Spleen (tissue), 11 donors: ENCODE data around the gene AFAP1L2. TPM values are rescaled to one million over a fixed set of nuclear protein-coding genes. Genes with fewer than 3 reads are reported as not detected.

ENCODE experiments used
- DNase-seq: peaks from one replicate; pipeline ENCODE4 v3.0.0-alpha.2; 2020
- H3K27ac ChIP-seq, 8 donors: fragments of 200-600 bp; sonication (generic) in 7 of 8; 1 replicate in 4 of 8; 2 replicates in 4 of 8; pipeline versions ENCODE4 v1.5.0 to v1.8.0; 2016 to 2021; ENCODE audit warnings: inconsistent platforms in 4 of 8, mild to moderate bottlenecking in 4 of 8, moderate library complexity in 1 of 8
- H3K27me3 ChIP-seq, 7 donors: fragments of 200-600 bp; sonication (generic) in 6 of 7; replicated peaks in 1 of 7; 1 replicate in 4 of 7; 2 replicates in 3 of 7; pipeline versions ENCODE4 v1.5.0 to v1.8.0; 2016 to 2021; ENCODE audit warnings: inconsistent platforms in 3 of 7, mild to moderate bottlenecking in 1 of 7
- H3K36me3 ChIP-seq, 6 donors: fragments of 200-600 bp; sonication (generic) in 5 of 6; 1 replicate in 4 of 6; 2 replicates in 2 of 6; pipeline versions ENCODE4 v1.5.0 to v1.8.0; 2016 to 2021; ENCODE audit warnings: inconsistent platforms in 2 of 6
- H3K4me1 ChIP-seq, 6 donors: fragments of 200-600 bp; sonication (generic) in 5 of 6; 1 replicate in 3 of 6; 2 replicates in 3 of 6; pipeline versions ENCODE4 v1.5.0 to v1.8.0; 2016 to 2021; ENCODE audit warnings: inconsistent platforms in 3 of 6
- H3K4me3 ChIP-seq, 8 donors: fragments of 200-600 bp; sonication (generic) in 7 of 8; 1 replicate in 4 of 8; 2 replicates in 4 of 8; pipeline versions ENCODE4 v1.5.0 to v1.8.0; 2016 to 2021; ENCODE audit warnings: inconsistent platforms in 4 of 8, mild to moderate bottlenecking in 4 of 8, moderate library complexity in 2 of 8
- H3K9me3 ChIP-seq, 8 donors: fragments of 200-600 bp; sonication (generic) in 7 of 8; 1 replicate in 4 of 8; 2 replicates in 4 of 8; pipeline versions ENCODE4 v1.5.0 to v1.8.0; 2016 to 2021; ENCODE audit warnings: inconsistent platforms in 4 of 8
- CTCF ChIP-seq, 11 experiments: fragments of 200-600 bp in 7 of 11; fragments of 450-650 bp in 4 of 11; sonication (generic) in 4 of 11; IDR thresholded peaks in 8 of 11; conservative IDR thresholded peaks in 3 of 11; 1 replicate in 7 of 11; 2 replicates in 4 of 11; pipeline versions ENCODE4 v1.4.0 to v1.8.0; 2016 to 2021; ENCODE audit warnings: antibody characterized with exemption in 11 of 11, inconsistent platforms in 4 of 11, mild to moderate bottlenecking in 1 of 11
- POLR2A ChIP-seq, 3 donors: fragments of 450-650 bp; IDR thresholded peaks; one replicate each; pipeline ENCODE4 v1.5.1; 2017; ENCODE audit warnings: antibody characterized with exemption in 3 of 3, mild to moderate bottlenecking in 1 of 3
- POLR2AphosphoS5 ChIP-seq, 3 donors: sonication (generic); formaldehyde crosslinking; IDR thresholded peaks; one replicate each; pipeline ENCODE4 v1.5.1; 2017; ENCODE audit warnings: antibody characterized with exemption in 3 of 3
- WGBS, 5 donors: extraction: QIAGEN DNeasy Blood & Tissue Kit in 3 of 5; methylation state at CpG; one replicate each; pipeline versions ENCODE4 v1.1.5 to v1.1.7; 2013 to 2018; 5-methylcytosine and 5-hydroxymethylcytosine counted together
- intact Hi-C: fragments of 100-400 bp; cut with DNase I; formaldehyde crosslinking; loops from one replicate; pipeline ENCODE4 v1.15.0; 2023; ENCODE audit warnings: low total_unique reads
- polyA plus RNA-seq, 3 donors: library from polyadenylated mRNA; stranded (reverse); fragments of 200-250 nt; gene quantifications; one replicate each; pipeline ENCODE4 v1.2.1, GENCODE V29; 2013
- total RNA-seq, 7 donors: library from RNA; depleted of rRNA in 3 of 7; stranded (reverse); fragments of >200 nt in 3 of 7; fragmentation: NEBNext Ultra II Directional in 4 of 7; extraction: Animal tissue kit (Norgen Biotek cat#: 25700) in 4 of 7; gene quantifications; one replicate each; pipeline versions ENCODE4 v1.1.0 to v1.2.1, GENCODE V29; 2016 to 2021
- donor health status: healthy with polysubstance abuse.
- donor health status: DM: no; HTN: no; CAD: no; lungs with moderate emphysema.
- donor health status: DM: no; HTN: no; CAD: no.
- donor health status: Bipolar disorder and iron deficiency.
- donor health status: healthy.
- donor health status: DM: no; HTN: no; CAD: no.
- donor health status: DM: yes; HTN: yes; CAD: no.

Gene AFAP1L2
- total and polyA plus RNA-seq, 10 donors: 18.3 to 273 (median 180) TPM

- WGBS, 5 donors: 73 to 84% (median 81%) methylated on average over 8 to 9 of the region's 9 CpGs
- intact Hi-C loops: loop anchor here (10.0 kb wide), 1 partner anchor 146 kb away; no protein-coding TSS in a partner anchor
- Histone ChIP-seq H3K4me1 (peaks cover 3 to 34% (median 11%) of the 10 kb centered on the region in 6 donors), H3K27me3 (no peaks in the 10 kb centered on the region), H3K27ac (peak overlapping the region in 4 of 8 donors; percentile 15 to 41 (median 32)), H3K36me3 (peaks cover 0 to 74% (median 16%) of the 10 kb centered on the region in 6 donors), H3K4me3 (no peak overlapping the region), H3K9me3 (no peaks in the 10 kb centered on the region)
- TF ChIP-seq POLR2A (IDR thresholded peaks at IDR 0.05): no peak
- TF ChIP-seq CTCF (IDR thresholded peaks at IDR 0.05 in 8 of 11, conservative IDR thresholded peaks at IDR 0.05 in 3 of 11): no peak
- DNase-seq: peak; percentile 41
Observed at GRCh38 chr10:114308531-114309363, 95.6 kb downstream of the AFAP1L2 start.

GRCh38 chr10:114307731-114308130, 96.6 kb downstream of the AFAP1L2 start:
- 65 to 76% (median 75%) methylated on average over 10 of the region's 10 CpGs for WGBS, 5 donors
- Histone ChIP-seq H3K36me3 (peaks cover 0 to 68% (median 13%) of the 10 kb centered on the region in 6 donors), H3K27ac (peak overlapping the region in 4 of 8 donors; percentile 17 to 50 (median 40)), H3K4me3 (no peak overlapping the region), H3K27me3 (no peaks in the 10 kb centered on the region), H3K9me3 (no peaks in the 10 kb centered on the region), H3K4me1 (peaks cover 5 to 38% (median 15%) of the 10 kb centered on the region in 6 donors)
- TF ChIP-seq POLR2AphosphoS5 (IDR thresholded peaks at IDR 0.05) (no peak), CTCF (IDR thresholded peaks at IDR 0.05 in 8 of 11, conservative IDR thresholded peaks at IDR 0.05 in 3 of 11) (no peak), POLR2A (IDR thresholded peaks at IDR 0.05) (no peak)
- peak; percentile 37 for DNase-seq
- intact Hi-C loops: loop anchor here (10.0 kb wide), 1 partner anchor 147 kb away; no protein-coding TSS in a partner anchor

GRCh38 chr10:114306116-114306973, 98.0 kb downstream of the AFAP1L2 start:
- intact Hi-C loops: loop anchor here (10.0 kb wide), 1 partner anchor 148 kb away; no protein-coding TSS in a partner anchor
- no peak for TF ChIP-seq POLR2A (IDR thresholded peaks at IDR 0.05)
- TF ChIP-seq CTCF (IDR thresholded peaks at IDR 0.05 in 8 of 11, conservative IDR thresholded peaks at IDR 0.05 in 3 of 11): no peak
- no peak for TF ChIP-seq POLR2AphosphoS5 (IDR thresholded peaks at IDR 0.05)
- WGBS, 5 donors: 84 to 95% (median 91%) methylated on average over 9 to 18 of the region's 19 CpGs
- Histone ChIP-seq H3K9me3 (no peaks in the 10 kb centered on the region), H3K27me3 (no peaks in the 10 kb centered on the region), H3K4me1 (peaks cover 5 to 46% (median 15%) of the 10 kb centered on the region in 6 donors), H3K36me3 (peaks cover 0 to 66% (median 9%) of the 10 kb centered on the region in 6 donors), H3K4me3 (no peak overlapping the region), H3K27ac (peak overlapping the region in 4 of 8 donors; percentile 25 to 50 (median 46))
- DNase-seq: peak; percentile 66
